GM21723 (cell line): ENCODE measurements around the gene LPCAT2.
A peak's percentile ranks its signal among the peaks of the same experiment; 100 is the strongest.

ENCODE experiments used
- ATAC-seq: cut with Tn5 transposase; IDR thresholded peaks from one replicate; pipeline ENCODE4 v1.9.1; 2021; ENCODE audit warnings: mild to moderate bottlenecking, moderate library complexity; ENCODE audit not compliant: unreplicated experiment

Gene LPCAT2, protein sequence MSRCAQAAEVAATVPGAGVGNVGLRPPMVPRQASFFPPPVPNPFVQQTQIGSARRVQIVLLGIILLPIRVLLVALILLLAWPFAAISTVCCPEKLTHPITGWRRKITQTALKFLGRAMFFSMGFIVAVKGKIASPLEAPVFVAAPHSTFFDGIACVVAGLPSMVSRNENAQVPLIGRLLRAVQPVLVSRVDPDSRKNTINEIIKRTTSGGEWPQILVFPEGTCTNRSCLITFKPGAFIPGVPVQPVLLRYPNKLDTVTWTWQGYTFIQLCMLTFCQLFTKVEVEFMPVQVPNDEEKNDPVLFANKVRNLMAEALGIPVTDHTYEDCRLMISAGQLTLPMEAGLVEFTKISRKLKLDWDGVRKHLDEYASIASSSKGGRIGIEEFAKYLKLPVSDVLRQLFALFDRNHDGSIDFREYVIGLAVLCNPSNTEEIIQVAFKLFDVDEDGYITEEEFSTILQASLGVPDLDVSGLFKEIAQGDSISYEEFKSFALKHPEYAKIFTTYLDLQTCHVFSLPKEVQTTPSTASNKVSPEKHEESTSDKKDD

DNA sequence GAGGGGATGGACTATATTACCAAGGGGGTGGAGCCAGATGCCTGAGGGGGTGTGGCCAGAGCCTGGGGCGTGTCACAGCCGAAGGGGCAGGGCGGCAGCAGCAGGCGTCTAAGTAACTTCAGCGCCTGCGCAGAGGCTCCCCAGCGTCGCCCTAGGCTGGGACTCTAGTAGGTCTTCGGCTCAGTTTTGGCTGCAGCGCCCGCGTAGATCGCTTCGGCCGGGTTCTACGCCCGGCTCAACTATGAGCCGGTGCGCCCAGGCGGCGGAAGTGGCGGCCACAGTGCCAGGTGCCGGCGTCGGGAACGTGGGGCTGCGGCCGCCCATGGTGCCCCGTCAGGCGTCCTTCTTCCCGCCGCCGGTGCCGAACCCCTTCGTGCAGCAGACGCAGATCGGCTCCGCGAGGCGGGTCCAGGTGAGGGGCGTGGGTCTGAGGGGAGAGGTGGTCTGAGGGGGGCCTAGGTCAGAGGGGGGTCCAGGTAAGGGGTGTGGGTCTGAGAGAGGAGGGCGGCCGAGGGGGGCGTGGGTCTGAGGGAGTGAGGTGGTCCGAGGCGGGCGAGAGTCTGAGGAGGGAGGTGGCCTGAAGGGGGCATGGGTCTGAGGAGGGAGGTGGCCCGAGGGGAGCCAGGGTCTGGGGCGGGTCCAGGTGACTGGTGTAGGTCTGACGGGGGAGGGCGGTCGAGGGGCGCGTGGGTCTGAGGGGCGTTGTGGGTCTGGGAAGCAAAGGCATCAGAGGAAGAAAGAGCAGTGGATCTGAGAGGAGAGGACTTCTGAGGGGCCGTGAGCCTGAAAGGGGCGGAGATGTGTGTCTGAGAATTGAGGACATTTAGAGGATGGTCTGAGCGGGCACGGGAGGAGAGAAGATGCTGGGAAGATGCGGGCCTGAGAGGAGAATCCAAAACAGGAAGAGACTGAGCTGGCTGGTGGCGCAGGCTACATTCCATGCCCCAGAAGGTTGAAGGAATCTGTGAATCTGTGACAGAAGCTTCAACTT, at the start of gene LPCAT2:
Gene LPCAT2 (plus strand): TSS at position 132 of the 991 bp plus-strand sequence. CDS start 110 bp downstream, at position 242.
- ATAC-seq: no peak

DNA sequence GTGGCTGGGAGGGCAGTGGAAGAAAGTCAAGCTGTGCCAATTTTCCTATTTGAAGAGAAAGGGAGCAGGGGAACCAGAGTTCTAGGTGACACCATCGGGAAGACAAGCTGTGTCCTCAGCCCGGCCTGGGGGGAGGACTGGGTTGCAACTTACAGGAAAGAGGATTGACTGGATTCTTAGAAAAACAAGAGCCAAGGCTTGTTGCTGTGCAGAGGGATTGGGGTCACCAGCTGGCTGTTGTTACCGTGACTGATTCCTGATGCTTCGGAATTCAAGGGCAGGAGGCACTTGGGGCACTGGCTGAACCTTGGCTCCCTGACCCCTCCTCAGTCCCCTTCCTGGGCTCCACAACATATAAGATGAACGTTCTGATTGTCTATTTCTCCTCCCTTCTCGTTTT, 46.6 kb upstream of the LPCAT2 start:
- ATAC-seq: no peak

DNA sequence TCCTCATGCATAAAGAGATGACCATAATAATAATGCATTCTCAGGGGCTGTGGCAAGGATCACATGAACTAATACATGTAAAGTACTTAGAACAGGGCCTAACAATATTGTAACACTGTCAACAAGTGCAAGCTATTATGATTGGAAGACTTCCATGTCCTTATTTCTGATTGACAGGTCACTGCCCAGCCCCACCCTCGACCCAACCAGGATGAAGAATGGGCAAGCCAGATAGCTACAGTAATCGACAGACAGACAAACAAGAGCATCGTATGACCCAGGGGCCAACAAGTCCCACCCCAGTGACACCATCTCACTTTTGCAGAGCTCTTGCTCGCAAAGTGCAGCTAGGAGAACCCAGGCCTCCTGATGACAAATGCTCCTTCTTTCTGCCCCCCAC, 44.5 kb upstream of the LPCAT2 start:
- no peak for ATAC-seq

DNA sequence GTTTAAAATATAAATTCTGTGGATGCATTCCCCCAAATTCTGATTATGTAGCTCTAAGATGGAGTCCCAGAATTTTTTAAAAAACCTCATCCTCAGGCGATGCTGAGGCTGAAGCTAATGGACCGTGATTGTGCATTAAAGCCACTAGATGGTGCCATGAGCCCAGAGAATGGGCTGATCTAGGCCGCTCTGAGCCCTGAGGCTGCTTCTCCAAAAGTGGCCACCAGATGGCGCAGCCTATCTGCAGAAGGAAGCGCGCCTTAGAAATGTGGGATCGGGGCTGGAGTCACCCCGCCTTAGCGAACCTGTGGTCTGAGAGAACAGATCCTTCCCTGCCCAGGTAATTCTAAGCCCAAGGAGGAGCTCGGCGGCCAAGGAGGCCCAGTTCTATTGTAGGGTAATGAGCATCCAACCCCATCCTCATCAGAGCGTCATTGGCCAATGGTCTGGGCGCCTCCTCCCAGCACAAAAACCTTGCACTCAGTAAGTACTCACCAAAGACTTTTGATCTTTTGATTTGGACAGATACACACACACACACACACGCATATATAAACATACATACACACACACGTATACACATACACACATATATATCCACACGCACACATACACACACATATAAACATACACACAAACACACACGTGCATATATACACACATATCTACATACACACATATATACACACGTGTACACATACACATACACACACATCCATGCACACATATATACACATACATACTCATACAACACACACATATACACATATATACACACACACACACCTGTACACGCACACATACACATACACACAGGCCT, 43.6 kb upstream of the LPCAT2 start:
- peak; percentile 95 for ATAC-seq

DNA sequence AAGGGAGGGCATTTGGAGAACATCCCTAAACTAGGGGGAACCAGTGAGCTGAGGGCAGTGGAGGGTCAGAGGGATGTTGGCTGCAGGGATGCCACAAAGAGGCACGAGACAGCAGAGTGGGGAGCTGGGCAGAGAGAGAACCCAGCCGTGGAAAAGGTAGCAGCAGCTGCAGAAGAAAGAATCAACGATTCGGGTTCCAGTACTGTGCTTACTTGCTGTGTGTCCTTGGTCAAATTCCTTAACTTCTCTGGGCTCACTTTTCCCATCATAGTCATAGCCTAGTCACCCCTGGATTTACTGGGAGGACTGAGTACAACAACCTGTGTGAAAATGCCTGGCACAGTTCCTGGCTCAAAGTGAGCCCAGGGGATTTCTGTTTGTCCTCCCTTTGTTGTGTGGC, 42.7 kb upstream of the LPCAT2 start:
- no peak for ATAC-seq

DNA sequence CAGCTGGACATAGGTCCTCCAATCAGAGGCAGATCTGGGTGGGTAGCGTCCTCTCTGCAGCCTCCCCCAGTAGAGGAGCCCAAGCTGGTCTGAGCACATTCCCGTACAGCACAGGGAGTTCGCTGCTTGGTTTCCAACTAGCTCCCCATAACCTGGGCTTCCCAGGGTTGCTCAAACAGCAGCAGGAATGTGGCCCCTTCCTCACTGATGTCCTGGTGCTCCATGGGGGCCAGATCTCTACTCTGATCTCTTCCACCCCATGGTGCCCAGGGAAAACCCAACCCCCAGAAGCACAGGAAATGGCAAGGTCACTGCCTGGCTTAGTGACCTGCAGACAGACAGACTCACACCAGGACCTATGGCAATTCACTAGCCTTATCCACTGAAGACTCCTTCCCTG, 41.0 kb upstream of the LPCAT2 start:
- no peak for ATAC-seq

DNA sequence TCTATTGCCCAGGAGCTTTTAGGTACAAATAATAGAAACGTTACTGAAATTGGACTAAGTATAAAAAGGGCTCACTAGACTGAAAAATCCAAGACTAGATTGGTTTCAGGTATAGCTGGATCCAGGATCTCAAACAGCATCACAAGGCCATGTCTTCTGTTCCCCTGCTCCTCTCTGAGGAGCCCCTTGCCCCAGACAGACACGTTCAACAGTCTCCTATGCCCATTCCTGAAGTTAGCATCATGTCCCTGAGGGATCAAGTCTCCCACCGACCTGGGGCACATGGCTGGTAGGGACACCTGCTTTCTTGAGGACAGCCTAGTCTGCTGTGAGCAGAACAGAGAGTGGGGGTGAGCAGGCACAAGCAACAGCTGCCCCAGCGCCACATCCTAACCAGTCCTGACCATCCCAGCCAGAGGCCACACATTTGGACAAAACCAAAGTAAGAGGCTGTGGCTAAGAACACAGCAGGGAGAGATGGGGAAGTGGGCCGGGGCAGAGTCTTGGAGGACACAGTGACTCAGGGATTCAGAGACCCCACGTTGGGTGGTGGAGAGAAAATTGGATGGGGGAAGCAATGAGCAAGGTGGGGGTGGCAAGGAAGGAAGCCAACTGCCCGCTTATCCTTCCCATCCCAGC, 40.4 kb upstream of the LPCAT2 start:
- ATAC-seq: no peak

DNA sequence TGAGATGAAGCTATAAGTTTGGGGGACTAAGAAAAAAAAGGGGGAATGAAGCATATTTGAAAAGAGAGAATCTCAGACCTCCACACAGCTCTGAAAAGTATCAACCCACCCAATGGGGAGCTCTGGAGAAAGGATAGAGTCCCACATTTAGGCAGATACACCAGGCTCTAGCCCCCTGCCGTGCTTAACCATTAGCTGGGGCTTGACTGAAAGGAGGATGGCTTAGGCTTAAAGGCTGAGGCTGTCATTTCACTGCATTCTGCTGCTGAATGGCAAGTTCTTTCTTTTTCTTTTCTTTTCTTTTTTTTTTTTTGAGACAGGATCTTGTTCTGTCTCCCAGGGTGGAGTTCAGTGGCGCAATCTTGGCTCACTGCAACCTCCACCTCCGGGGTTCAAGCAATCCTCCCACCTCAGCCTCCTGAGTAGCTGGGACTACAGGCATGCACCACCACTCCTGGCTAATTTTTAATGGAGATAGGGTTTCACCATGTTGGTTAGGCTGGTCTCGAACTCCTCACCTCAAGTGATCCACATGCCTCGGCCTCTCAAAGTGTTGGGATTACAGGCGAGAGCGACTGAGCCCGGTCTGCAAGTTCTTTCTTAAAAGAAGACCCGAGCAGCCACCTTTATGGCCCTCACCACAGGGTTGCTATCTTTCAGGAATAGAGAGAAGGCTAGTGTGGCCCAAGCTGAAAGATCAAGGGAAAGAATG, 38.9 kb upstream of the LPCAT2 start:
- ATAC-seq: no peak

DNA sequence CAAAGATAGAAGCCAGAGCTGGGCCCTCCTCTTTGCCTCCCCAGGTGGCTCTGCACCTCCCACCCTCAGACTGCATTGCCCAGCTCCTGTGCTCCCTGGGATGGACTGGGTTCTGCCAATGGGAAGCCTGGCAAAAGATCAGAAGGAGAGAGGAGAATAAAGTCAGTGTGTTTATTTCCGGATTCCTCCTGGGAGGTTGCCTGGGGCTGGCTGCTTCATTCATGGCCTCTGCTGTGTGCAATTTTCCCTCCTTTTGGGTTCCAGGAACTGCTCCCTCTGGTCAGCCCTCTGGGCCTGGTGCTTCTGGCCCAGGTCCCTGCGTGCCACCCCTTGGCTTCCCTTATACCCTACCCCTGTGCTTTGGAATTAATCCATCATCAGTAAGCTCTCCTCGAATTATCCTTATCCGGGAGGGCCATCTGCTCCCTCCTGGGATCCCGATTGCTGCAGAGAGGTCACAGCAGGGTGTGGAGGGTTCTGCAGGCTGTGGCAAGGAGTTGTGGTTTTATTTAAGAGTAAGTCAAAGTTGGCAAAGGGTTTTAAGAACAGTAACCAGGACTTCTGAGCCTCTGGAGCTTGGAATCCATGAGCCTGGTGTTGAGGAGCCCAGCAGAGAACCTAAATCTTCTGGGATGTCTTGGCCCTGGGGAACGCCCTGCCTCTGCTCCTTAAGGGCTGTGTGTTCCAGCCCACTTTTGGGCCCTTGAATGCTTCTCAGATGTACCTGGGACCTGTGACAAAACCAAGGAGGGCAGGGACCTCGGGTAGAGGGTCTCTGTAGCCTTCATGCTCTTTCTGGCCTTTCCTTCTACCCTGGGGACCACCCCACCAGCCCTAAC, 38.1 kb upstream of the LPCAT2 start:
- no peak for ATAC-seq

DNA sequence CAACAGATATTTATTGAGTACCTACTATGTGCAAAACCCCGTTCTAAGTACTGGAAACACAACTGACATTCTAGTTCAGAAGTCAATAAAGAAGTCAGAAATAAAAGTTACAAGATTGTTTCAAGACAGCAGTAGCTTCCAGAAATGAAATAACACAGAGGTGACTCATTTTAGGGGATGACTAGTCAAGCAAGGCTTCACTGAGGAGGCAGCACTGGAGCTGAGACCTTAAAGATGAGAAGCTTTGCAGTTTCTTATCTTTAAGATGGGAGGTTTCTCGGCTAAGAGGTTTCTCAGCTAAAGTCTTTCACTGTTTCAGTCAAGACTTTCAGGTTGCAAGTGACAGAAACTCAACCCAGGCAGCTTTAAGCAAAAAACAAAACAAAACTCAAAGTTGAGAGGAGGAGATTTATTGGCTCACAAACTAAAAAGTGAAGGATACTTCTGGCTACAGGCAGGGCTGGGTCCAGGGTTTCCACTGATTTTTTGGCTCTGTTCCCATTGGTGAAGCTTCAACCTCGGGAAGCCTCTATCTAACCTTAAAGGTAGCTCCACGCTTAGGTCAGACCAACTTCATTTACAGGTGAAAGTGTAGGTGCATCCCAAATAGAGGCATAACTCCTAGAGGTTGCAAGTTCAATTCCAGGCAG, 37.3 kb upstream of the LPCAT2 start:
- peak; percentile 77 for ATAC-seq

DNA sequence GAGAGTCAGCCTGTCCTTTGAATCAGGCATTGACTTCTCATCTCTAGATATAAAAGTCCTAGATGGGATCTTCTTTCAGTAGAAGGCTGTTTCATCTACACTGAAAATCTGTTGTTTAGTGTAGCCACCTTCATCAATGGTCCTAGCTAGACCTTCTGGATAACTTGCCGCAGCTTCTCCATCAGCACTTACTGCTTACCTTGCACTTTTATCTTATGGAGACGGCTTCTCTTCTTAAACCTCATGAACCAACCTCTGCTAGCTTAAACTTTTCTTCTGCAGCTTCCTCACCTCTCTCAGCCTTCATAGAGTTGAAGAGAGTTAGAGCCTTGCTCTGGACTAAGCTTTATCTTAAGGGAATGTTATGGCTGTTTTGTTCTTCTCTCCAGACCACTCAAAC, 35.3 kb upstream of the LPCAT2 start:
- no peak for ATAC-seq

DNA sequence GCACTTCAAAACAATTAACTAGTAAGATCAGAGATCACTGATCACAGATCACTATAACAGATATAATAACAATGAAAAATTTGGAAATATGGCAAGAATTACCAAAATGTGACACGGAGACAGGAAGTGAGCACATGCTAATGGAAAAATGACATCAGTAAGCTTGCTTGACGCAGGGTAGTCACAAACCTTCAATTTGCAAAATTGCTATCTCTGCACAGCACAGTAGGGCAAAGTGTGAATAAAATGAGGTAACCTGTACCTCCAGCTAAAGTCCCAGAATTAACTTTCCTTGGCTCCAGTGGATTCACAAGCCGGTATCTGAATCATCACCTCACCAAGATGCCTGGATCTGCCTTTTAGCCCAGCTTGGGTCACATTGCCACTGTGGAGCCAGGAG, 34.1 kb upstream of the LPCAT2 start:
- no peak for ATAC-seq

DNA sequence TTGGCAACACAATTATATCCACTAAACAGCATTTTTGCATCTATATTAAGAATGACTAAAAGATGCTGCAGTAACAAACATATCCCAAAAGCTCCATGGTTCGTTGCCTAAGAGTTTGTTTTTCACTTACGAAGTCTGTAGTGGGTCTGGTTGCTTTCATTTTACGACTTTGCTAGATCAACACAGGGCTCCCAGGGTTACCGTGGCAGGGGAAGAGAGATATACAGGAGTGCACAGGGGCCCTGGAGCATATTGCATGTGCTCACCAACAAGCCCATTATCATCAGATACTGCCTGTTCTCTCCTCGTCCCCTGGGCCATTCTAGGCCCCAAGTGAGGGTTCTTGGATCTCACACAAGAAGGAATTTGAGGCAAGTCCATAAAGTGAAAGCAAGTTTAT, 33.0 kb upstream of the LPCAT2 start:
- ATAC-seq: no peak

DNA sequence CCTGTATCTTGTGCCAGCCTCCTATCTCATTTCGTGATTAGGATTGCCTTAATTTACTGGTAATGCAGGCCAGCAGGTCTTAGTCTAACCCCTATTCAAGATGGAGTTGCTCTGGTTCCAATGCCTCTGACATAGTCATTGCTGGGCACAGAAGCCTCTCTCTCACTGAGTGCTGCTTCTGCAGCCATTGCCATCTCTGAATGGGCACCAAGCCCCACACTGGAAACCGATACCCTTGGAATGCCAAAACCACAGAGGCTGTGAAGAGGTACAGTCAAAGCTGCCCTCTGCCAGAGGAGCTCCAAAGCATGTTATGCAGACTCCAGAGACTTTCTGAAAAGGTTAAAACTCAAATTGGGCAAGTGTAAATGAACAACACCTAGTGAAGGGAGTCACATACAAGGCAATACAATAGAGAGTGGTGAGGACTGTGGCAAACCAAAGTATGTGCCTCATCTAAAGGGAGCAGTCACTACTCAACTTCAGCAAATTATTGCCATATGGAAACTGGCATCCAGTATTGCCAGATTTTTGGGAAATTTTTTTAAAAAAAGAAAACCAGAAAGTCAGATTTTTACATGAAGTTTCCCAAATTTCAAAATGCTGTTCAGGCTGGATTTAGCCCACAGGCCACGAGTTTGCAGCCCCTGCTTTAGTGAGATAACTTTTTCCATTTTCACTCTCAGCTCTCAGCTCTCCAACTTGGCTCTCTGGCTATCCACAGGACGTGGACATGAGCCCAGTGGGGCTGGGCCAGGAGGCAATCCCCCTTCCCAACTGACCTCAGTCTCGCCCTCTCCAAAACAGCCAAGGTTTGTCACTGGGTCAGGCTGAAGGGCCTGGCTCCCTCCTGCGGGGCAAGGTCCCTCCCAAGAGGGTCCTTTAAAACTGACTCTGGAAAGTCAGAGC, 32.0 kb upstream of the LPCAT2 start:
- no peak for ATAC-seq

DNA sequence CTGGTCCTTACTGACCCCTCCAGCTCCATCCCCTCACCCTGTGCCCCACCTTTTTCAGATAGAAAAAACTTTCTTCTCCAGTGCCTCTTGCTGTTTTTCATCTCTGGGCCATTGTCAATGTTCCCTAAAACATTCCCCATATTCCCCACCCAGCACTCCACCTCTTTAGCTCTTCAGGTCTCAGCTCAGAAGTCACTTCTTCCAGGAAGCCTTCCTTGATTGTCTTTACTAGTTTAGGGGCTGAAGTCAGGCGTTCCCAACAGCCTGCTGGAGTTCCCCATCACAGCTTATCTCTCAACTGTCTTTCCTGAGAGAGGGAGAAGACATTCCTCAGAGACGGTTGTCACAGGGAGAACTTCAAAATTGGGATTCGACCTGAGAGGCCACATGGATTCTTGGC, 31.1 kb upstream of the LPCAT2 start:
- no peak for ATAC-seq

DNA sequence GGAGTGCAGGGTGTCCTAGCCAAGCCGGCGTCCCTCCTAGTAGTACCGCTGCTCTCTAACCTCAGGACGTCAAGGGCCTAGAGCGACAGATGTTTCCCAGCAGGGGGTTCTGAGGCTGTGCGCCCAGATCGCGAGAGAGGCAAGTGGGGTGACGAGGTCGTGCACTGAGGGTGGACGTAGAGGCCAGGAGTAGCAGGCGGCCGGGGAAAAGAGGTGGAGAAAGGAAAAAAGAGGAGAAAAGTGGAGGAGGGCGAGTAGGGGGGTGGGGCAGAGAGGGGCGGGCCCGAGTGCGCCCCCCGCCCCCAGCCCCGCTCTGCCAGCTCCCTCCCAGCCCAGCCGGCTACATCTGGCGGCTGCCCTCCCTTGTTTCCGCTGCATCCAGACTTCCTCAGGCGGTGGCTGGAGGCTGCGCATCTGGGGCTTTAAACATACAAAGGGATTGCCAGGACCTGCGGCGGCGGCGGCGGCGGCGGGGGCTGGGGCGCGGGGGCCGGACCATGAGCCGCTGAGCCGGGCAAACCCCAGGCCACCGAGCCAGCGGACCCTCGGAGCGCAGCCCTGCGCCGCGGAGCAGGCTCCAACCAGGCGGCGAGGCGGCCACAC, 29.9 kb upstream of the LPCAT2 start, which contains the start of gene MMP2:
Gene MMP2 (plus strand): TSS at position 372 of the 603 bp plus-strand sequence. CDS start 282 bp downstream, outside the sequence.
- ATAC-seq: no peak
